Stimulated activated CD8-positive, alpha-beta memory T cell treated with anti-CD3 and anti-CD28 coated beads, Interleukin-12 subunit alpha, Interleukin-12 subunit beta, amount 100 ng/mL, for 4 hours (primary cell): ENCODE results near the gene OR1S1.
"Not testable (repeated sequence)": the region's sequence is repeated elsewhere in the genome, so short reads cannot be mapped to it uniquely, and the experiment has no call there.

Experiments used
- DNase-seq: peaks from one replicate; pipeline ENCODE4 v3.0.0-alpha.2; 2020; ENCODE audit warnings: low read depth

OR1S1 gene

DNA sequence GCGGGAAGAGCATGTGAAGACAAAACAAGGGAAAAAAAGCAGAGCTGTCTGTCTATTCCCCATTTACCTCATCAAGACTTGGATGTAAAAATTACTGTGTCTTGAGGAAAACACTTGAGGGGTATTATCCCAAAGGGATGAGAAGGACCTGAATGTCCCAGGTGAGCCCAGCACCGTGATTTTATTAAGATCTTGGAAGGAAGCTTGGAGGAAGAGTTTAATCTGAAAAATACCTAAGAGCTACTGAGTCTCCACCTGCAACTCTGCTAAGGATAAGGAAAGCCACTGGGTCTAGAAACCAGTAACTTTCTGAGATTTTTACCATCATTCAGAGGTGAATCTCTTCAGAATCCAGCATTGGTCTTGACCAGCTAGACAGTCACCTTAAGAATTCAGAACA is at the start of gene OR1S1:
TSS of gene OR1S1 (plus strand) at position 301 of the 400 bp plus-strand sequence.
- not testable (repeated sequence) for DNase-seq

DNA sequence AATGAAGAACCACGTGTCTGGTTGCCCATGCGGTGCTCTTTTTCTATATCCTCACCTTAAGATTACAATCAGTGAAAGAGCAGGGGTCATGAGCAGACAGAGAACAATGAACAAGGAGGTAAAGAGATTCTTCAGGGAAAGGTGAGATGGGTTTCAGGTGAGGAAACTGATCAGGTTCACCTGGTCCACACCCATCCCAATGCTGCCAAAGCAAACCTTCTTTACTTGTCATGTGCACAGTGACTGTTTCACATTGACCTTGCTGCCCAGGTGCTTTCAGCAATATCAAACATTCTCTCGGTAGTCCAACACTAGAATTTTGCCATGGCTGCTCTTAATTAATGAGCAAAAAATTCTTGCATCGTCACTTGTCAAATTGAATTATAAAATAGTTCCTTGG is 48.1 kb upstream of the OR1S1 start:
- no peak for DNase-seq

DNA sequence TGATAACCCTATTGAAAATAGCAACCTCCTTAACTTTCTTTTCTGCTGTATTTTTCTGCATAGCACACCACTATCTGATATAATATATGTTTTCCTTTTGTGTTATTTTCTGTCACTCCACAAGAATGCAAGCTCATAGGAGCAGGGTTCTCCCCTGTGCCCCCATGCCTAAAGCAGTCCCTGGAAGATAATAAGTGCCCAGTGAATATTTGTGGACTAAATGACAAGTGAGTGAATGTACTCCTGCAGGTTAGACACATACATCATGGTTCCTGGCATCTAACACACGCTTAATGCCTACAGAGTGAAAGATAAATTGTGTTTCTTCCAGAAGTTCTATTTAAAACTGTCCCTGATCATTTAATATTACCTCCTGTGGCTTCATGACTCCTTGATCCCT is 47.5 kb upstream of the OR1S1 start:
- DNase-seq, result no peak

DNA sequence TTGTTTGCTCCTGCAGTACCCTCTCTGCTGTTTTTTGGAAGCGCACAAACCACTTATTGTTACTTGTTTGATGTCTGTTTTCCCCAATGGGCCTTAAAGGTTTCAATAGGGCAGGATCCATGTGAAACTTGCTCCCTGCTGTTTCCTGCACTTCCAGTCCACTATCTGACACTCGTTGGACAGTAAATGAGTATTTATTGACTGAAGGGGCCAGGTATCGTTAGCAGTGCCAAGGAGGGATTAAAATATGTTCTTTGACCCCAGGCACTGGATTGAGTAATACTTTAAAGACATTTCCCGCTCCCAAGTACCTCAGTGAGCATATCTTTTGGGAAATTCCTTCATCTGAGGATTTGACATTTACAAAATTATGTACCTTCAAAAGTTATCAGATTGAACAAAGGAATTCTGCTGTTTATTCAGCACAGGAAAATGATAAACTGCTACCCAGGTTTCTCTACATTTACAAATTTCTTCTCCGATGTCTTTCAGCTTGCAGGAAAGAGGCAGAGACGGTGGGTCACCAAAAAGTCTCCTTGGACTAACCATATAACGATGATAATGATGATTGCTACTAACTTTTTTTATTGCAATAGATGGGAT is 46.9 kb upstream of the OR1S1 start:
- no peak for DNase-seq

DNA sequence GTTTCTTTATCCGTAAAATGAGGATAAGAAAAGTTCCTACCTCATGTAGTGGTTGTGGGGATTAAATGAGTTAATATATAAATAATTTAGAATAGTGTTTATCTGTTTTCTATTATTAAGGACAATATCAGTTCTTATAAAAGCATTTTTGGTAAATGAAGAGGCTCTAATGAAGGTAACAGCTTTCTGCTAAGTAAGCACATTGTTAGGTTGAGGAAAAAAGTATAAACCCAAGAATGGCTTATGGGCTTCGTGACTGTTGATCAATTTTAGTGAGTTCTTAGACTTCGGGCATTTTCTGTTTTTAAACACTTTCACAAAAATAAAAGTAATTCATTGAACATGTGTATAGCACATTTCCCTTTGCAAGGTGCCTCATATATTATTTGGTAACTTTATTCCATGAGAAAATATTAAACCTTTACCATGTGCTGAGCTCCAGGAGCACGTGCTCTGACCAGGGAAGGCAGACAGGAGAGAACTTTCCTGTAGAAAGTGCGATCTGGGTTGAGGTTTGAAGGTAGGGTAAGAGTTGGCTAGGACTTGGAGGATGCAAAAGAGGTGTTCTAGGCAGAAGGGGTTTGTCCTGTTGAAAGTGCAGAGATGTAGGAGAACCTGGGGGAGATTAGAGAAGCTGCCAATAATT is 35.0 kb upstream of the OR1S1 start:
- DNase-seq, result no peak

DNA sequence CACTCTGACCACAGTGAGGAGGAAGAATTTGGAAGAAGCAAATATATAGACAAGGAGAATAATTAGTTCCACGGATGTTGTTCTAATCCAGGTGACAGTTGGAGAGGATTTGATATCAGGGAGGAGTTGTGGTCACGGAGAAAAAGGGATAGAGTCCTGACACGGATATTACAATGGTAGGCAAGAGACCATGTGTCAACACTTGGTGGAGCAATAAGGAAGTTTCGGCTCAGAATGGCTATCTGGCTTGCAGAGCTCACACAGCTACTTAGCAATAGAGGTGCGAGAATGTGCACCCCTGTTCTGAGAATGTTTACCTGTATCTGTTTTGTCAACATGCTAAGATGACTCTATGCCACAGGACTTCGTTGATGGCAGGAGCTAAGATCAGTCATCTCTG is 34.1 kb upstream of the OR1S1 start:
- no peak for DNase-seq

DNA sequence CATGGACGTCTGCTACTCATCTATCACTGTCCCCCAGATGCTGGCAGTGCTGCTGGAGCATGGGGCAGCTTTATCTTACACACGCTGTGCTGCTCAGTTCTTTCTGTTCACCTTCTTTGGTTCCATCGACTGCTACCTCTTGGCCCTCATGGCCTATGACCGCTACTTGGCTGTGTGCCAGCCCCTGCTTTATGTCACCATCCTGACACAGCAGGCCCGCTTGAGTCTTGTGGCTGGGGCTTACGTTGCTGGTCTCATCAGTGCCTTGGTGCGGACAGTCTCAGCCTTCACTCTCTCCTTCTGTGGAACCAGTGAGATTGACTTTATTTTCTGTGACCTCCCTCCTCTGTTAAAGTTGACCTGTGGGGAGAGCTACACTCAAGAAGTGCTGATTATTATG is 32.9 kb upstream of the OR1S1 start:
- DNase-seq, result no peak

DNA sequence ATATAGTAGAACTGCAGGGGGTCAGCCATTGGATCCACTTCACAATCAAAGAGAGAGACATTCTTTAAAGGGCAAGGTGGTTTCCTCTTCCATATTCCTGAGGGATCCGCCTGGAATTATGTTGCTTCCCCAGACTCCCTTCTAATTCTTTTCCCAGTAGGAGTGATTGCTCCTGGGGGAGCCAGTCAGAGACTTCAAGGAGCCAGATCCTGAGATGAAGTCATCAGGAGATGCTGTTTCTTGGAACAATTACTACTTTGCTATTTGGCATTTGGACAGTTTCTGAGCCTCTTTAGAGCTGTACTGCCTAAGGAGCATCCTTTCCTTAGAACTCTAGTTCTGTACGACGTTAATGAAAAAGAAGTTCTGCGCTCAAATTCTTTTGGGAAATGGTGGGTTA is 25.6 kb upstream of the OR1S1 start:
- DNase-seq, result no peak

DNA sequence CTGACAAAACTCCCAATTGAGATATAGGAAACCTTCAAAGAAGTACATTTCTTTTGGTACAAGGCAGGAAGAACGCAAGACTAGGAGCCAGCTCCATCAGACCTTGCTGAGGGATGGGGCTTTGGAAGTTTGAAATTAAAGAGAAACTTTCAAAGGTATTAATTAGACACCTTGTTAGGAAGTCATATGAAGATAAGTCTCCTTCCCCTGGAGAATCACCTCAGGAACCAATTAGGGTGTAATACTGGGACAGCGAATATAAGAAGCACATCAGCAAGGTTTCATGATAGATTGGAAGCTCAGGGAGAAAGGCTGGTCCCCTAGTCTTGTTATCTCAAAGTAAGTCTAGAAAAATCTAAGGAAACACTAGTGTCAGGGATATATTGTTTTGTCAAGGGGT is 23.8 kb upstream of the OR1S1 start, which contains the start of gene OR9Q2:
TSS of gene OR9Q2 (plus strand) at position 301 of the 400 bp plus-strand sequence. CDS start 1,421 bp downstream, outside the sequence.
- DNase-seq, result no peak

DNA sequence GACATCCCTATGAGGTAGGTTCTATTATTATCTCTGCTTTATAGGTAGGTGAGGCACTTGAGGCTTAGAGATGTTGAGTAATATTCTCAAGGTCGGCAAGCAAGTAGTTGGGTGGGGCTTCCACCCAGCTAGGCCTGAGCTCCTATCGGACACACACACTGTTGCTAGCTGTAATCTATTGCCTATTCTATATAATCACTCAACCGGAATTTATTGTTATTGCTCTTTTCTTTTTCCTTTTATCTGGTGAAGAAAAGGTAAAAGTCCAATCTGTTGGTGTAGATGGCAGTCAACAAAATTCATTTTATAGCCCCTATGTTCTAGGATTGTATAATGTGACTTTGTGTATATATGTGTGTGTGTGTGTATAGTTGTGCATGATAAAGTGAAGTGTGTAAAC is 20.3 kb upstream of the OR1S1 start:
- DNase-seq, result no peak

DNA sequence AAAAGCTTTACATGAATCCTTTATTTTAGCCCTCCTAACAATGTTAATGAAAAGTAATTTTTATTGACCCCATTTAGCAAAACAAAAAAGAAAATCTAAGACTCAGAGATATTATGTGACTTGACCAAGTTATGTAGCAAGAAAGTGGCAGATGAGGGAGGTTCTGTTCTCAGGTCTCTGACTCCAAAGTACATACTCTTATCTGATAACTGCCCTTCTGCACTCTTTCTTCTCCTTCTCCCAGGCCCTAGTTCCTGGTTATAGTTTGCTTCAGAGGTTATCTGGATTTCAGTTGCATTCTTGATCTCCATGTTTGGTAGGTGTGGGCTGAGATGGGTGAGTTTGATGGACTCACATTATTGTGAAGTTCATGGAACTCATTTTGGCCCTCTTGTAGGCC is 19.1 kb upstream of the OR1S1 start:
- no peak for DNase-seq

DNA sequence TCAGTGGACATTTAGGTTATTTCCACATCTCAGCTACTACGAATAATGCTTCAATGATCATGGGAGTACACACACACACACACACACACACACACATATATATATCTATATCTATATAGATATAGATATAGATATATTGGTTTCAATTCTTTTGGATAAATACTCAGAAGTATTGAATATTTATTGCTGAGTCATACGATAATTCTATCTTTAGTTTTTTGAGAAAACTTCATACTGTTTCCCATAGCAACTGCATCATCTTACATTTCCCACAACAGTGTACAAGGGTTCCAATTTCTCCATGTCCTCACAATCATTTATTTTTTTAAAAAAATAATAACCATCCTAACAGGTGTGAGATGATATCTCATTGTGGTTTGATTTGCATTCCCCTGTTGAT is 16.6 kb upstream of the OR1S1 start:
- DNase-seq, result no peak

DNA sequence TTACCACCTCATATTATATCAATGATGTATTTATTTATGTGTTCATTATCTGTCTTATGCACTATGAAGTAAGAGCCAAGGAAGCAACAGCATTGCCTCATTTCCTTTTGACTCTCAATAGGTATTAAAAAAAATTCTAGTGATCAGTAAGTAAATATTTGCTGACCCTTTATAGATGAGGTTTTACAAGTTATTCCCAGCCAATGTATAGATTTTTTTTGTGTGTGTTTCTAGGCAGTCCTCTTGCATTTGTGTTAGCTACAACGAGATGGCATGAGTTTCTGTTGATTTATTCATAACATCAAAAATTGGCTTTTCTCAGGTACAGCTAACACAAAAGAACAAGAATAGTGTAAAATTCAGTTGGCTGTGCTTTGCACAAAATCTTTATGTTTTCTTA is 13.2 kb upstream of the OR1S1 start:
- DNase-seq, result no peak

DNA sequence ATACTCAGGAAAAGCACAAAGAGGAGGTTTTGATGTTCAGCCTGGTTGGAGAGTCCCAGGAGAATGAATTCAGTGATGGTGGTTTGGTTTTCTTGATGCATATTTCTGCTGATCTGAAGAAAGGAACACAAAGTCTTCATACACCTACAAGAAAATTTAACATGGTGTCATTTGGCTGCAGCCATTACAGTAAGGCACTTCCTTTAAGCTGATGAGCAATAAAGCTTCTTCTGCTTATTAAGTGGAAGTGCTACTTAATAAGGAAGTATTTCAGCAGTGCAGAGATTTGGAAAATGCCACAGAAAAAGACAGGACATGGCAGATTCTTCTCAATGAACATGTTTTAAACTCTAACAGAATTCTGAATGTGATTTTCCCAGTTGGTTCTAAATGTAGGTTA is 8.5 kb upstream of the OR1S1 start, which contains the start of gene OR1S2:
TSS of gene OR1S2 (minus strand) at position 101 of the 400 bp plus-strand sequence. CDS start at position 101, 0 bp downstream.
- DNase-seq, result no peak

DNA sequence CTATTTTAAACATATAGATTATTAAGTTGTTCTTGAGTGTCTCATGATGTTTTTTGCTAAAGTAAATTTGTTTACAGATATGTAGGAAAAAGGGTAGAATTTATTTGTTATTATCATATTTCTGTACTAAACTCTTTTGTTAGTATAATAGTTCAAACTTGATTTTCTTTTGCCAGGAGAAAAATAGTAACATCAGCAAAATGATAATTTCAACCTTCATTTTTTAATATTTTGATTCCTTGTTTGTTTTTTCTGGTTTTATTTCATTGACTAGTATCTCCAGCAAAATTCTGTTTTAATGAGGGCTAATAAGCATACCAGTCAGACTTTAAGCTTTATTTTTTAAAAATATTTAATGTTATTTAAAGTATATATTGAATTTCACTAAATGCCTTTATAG is 4.0 kb downstream of the OR1S1 start:
- no peak for DNase-seq

DNA sequence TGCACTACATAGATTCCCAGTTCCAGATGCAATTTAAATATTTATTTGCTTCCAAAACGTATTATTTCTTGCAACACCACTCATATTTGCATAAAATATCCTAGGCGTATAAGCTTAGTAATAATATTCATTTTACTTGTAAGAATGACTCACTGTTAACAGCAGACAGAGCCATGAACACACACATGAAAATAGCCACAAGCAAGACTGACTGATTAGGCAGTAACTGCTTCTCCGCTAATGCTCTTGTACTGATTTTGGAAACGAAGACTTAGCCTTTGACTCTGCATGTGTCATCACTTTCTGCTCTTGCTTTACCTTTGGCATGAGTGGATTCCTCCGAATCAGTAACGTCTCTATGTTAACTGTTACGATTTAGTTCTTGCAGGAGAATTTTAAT is 10.2 kb downstream of the OR1S1 start:
- DNase-seq, result no peak

DNA sequence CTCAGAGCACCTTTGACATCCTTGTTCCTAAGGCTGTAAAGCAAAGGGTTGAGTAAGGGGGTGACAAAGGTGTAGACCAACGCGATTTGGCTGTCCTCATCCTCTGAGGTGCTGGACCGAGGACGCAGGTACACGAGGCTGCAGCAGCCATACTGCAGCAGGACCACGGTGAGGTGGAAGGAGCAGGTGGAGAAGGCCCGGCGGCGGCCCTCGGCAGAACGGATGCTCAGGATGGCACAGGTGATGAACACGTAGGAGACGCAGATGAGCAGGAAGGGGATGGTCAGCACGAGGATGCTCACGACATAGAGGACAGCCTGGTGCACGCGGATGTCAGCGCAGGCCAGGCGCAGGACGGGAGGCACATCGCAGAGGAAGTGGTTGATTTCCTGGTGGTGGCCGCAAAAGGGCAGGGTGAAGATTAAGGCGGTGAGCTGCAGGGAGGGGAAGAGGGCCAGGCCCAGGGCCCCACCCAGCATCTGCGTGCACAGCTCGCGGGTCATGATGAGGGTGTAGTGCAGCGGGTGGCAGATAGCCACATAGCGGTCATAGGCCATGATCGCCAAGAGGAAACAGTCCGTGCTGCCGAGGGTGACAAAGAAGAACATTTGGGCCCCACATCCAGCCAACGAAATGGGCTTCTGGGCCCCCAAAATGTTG is 15.6 kb downstream of the OR1S1 start:
- no peak for DNase-seq

DNA sequence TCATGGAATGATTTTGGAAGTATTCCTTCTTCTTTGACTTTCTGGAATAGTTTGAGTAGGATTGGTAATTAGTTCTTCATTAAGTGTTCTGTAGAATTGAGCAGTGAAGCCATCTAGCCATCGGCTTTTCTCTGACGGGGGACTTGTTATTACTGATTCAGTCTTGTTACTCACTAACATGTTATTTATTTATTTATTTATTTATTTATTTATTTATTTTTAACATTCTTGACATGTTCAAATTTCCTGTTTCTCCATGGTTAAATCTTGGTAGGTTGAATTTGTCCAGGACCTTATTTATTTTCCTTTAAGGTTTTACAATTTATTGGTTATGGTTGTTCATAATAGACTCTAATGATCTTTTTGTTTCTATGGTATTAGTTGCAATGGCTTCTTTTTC is 31.4 kb downstream of the OR1S1 start:
- no peak for DNase-seq

DNA sequence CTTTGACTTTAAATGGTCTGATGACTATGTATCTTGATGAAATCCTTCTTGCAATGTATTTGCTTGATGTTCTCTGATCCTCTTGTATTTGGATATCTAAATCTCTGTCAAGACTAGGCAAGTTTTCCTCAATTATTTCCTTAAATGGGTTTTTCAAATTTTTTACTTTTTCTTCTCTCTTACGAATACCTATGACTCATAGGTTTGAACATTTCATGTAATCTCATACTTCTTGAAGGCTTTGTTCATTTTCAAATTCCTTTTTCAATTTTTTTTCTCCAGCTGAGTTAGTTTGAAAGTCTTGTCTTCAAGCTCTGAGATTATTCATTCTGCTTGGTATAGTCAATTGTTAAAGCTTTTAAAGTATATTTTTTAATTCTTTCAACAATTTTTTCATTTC is 42.4 kb downstream of the OR1S1 start:
- no peak for DNase-seq

DNA sequence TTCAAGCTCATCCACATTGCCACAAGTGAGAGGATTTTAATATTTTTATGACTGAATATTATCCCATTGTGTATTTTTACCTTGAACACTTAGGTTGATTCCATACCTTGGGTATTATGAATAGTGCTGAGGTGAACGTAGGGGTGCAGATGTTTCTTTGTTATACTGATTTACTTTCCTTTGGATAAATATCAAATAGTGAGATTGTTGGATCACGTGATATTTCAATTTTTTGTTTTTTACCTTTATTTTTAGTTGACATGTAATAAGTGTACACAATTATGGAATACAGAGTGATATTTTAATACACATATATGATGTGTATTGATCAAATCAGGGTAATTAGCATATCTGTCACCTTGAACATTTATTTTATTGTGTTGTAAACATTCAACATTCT is 47.5 kb downstream of the OR1S1 start:
- DNase-seq, result no peak
